SK-N-SH (cell line): Measurements from ENCODE around the gene STXBP1. TPM values are rescaled to one million over a fixed set of nuclear protein-coding genes. Genes with fewer than 3 reads are reported as not detected.

Experiments
- CTCF ChIA-PET: fragments of 300-600, 350-600 bp; formaldehyde crosslinking; extraction: SDS; loops from one replicate; lab custom pipeline; 2021; lab: Yijun Ruan, JAX
- POLR2A ChIA-PET: fragments of 350-600 bp; sonication (Branson Sonifier 250); formaldehyde crosslinking; extraction: SDS; loops from one replicate; lab custom pipeline; 2020; ENCODE audit warnings: antibody characterized with exemption, inconsistent platforms; lab: Yijun Ruan, JAX
- DNase-seq: peaks from one replicate; pipeline ENCODE4 v3.0.0; 2012
- H2AFZ ChIP-seq: fragments of 200-600 bp; sonication (generic); 2 replicates; pipeline ENCODE4 v1.8.1; 2016; ENCODE audit warnings: antibody characterized with exemption, mild to moderate bottlenecking, low read depth
- H3F3A ChIP-seq: fragments of 200-600 bp; sonication (generic); replicated peaks from 2 replicates; pipeline ENCODE3; 2016; ENCODE audit warnings: antibody characterized with exemption, mild to moderate bottlenecking; ENCODE audit not compliant: insufficient read depth
- H3K27ac ChIP-seq, 2 experiments: fragments of 200-500 bp in 1 of 2; fragments of 200-600 bp in 1 of 2; sonication (Bioruptor generic) in 1 of 2; sonication (generic), shearing (Covaris generic) in 1 of 2; 2 replicates each; pipeline versions ENCODE4 v1.5.1 to v1.6.1; 2014 to 2016; ENCODE audit warnings: low read depth in 2 of 2, inconsistent platforms in 1 of 2, low read length in 1 of 2, mild to moderate bottlenecking in 1 of 2, mixed read lengths in 1 of 2
- H3K27me3 ChIP-seq: fragments of 200-600 bp; sonication (generic), shearing (Covaris generic); 2 replicates; pipeline ENCODE4 v1.6.1; 2016; ENCODE audit warnings: mixed run types; ENCODE audit not compliant: insufficient read depth
- H3K36me3 ChIP-seq, 2 experiments: fragments of 200-500 bp in 1 of 2; fragments of 200-600 bp in 1 of 2; sonication (Bioruptor generic) in 1 of 2; sonication (generic) in 1 of 2; replicated peaks in 1 of 2; 2 replicates each; pipeline versions ENCODE3 to v1.5.1; 2014 to 2016; ENCODE audit warnings: low read length in 1 of 2, mild to moderate bottlenecking in 1 of 2; ENCODE audit not compliant: insufficient read depth in 2 of 2, control insufficient read depth in 1 of 2
- H3K4me1 ChIP-seq, 2 experiments: fragments of 200-500 bp in 1 of 2; fragments of 200-600 bp in 1 of 2; sonication (Bioruptor generic) in 1 of 2; sonication (generic), shearing (Covaris generic) in 1 of 2; 2 replicates each; pipeline versions ENCODE4 v1.5.1 to v1.6.1; 2014 to 2016; ENCODE audit warnings: low read depth in 1 of 2, low read length in 1 of 2, mixed run types in 1 of 2; ENCODE audit not compliant: insufficient read depth in 2 of 2, control insufficient read depth in 1 of 2
- H3K4me2 ChIP-seq: fragments of 200-600 bp; sonication (generic), shearing (Covaris generic); 2 replicates; pipeline ENCODE4 v1.6.1; 2017; ENCODE audit warnings: mixed run types
- H3K4me3 ChIP-seq, 2 experiments: fragments of 200-500 bp in 1 of 2; fragments of 200-600 bp in 1 of 2; sonication (Bioruptor generic) in 1 of 2; sonication (generic), shearing (Covaris generic) in 1 of 2; 2 replicates each; pipeline versions ENCODE4 v1.5.1 to v1.8.1; 2014 to 2016; ENCODE audit warnings: low read depth in 2 of 2, inconsistent platforms in 1 of 2, low read length in 1 of 2, mild to moderate bottlenecking in 1 of 2, mixed read lengths in 1 of 2, moderate library complexity in 1 of 2
- H3K79me2 ChIP-seq: fragments of 200-600 bp; sonication (generic); 2 replicates; pipeline ENCODE4 v1.8.1; 2017; ENCODE audit warnings: mild to moderate bottlenecking; ENCODE audit not compliant: insufficient read depth
- H3K9ac ChIP-seq: fragments of 200-600 bp; sonication (generic); 2 replicates; pipeline ENCODE4 v1.6.1; 2017; ENCODE audit warnings: mixed run types
- H3K9me2 ChIP-seq: fragments of 200-600 bp; sonication (generic); 2 replicates; pipeline ENCODE4 v1.6.1; 2017; ENCODE audit warnings: mixed run types
- H3K9me3 ChIP-seq: fragments of 200-600 bp; sonication (generic); 2 replicates; pipeline ENCODE4 v1.6.1; 2017; ENCODE audit warnings: mixed run types, mild to moderate bottlenecking, moderate library complexity
- H4K20me1 ChIP-seq: fragments of 200-600 bp; sonication (generic); 2 replicates; pipeline ENCODE4 v1.6.1; 2017; ENCODE audit warnings: mild to moderate bottlenecking, mixed run types; ENCODE audit not compliant: insufficient read depth
- CTCF ChIP-seq: fragments of 200-600 bp; sonication (generic); IDR thresholded peaks from 2 replicates; pipeline ENCODE4 v1.6.1; 2017; ENCODE audit warnings: antibody characterized with exemption, mild to moderate bottlenecking, moderate library complexity
- ELF1 ChIP-seq: IDR thresholded peaks from 2 replicates; pipeline ENCODE4 v1.4.0; 2012
- FOXJ3 ChIP-seq: sonication (generic); formaldehyde crosslinking; IDR thresholded peaks from 2 replicates; pipeline ENCODE4 v1.5.1; 2020; ENCODE audit warnings: mild to moderate bottlenecking, missing genetic modification reagents
- IRF3 ChIP-seq: fragments of 150-350 bp; IDR thresholded peaks from 2 replicates; pipeline ENCODE4 v1.6.1; 2016; ENCODE audit warnings: mild to moderate bottlenecking, low read depth, low read length
- JUND ChIP-seq: IDR thresholded peaks from 2 replicates; pipeline ENCODE4 v1.4.0; 2012
- MXI1 ChIP-seq: IDR thresholded peaks from 2 replicates; pipeline ENCODE4 v1.6.1; 2012; ENCODE audit warnings: mild to moderate bottlenecking, low read depth, low read length, improper control_type of control experiment
- PBX3 ChIP-seq: IDR thresholded peaks from 2 replicates; pipeline ENCODE4; 2012
- REST ChIP-seq: IDR thresholded peaks from 2 replicates; pipeline ENCODE4 v1.6.1; 2012; ENCODE audit warnings: mild to moderate bottlenecking, low read depth, low read length, moderate library complexity
- RFX5 ChIP-seq: IDR thresholded peaks from 2 replicates; pipeline ENCODE4 v1.6.1; 2012; ENCODE audit warnings: mild to moderate bottlenecking, improper control_type of control experiment, low read length
- SIN3A ChIP-seq: IDR thresholded peaks from 2 replicates; pipeline ENCODE4 v1.6.1; 2012; ENCODE audit warnings: low read depth, mild to moderate bottlenecking, low read length, moderate library complexity, borderline replicate concordance
- TEAD4 ChIP-seq: IDR thresholded peaks from 2 replicates; pipeline ENCODE4 v1.4.0; 2012; ENCODE audit warnings: mild to moderate bottlenecking, borderline replicate concordance; ENCODE audit not compliant: insufficient read depth
- USF2 ChIP-seq: fragments of 150-350 bp; IDR thresholded peaks from 2 replicates; pipeline ENCODE4 v1.6.1; 2017; ENCODE audit warnings: antibody characterized with exemption, low read length, low read depth, borderline replicate concordance
- ZBTB33 ChIP-seq: IDR thresholded peaks from 2 replicates; pipeline ENCODE4 v1.4.0; 2012; ENCODE audit warnings: low read depth, borderline replicate concordance
- WGBS: methylation state at CpG from one replicate; pipeline ENCODE4 v1.1.6; 2017; ENCODE audit warnings: low lambda C conversion rate; 5-methylcytosine and 5-hydroxymethylcytosine counted together
- polyA plus RNA-seq, 3 experiments: library from polyadenylated mRNA; depleted of rRNA; stranded (reverse); fragments of >200 nt; gene quantifications; 2 replicates each; pipeline ENCODE4 v1.2.3, GENCODE V29; 2012

The STXBP1 gene
- polyA plus RNA-seq, 1 of the 3 experiments (the other 2 are of a cell fraction): 44.3 TPM

GRCh38 chr9:127700594-127701255 lies 88.6 kb downstream of the STXBP1 start:
- peak overlapping the region in 1 of 2 experiments; percentile 19; a peak in 1 of 4 replicates for H3K27ac ChIP-seq
- no peak for DNase-seq
- ChIA-PET CTCF (interaction anchor here (1.0 to 2.3 kb wide), 3 partner anchors 15 to 32 kb away, joined by 4 to 7 read pairs (median 4); partner anchors contain the start of genes PTRH1 and TTC16), POLR2A (no interaction called here)
- H3K79me2 ChIP-seq: no peaks in the 10 kb centered on the region
- no peak overlapping the region for H3K4me3 ChIP-seq
- WGBS: 83% methylated on average over 5 of the region's 5 CpGs
- peaks cover 10% of the 10 kb centered on the region for H3F3A ChIP-seq
- H3K27me3 ChIP-seq: no peaks in the 10 kb centered on the region
- no peaks in the 10 kb centered on the region for H3K36me3 ChIP-seq
- H2AFZ ChIP-seq: no peak overlapping the region
- no peak overlapping the region for H3K9ac ChIP-seq
- H3K9me2 ChIP-seq: no peaks in the 10 kb centered on the region
- peaks cover 0 to 20% of the 10 kb centered on the region in 2 experiments; a peak in 1 of 4 replicates for H3K4me1 ChIP-seq
- no peaks in the 10 kb centered on the region for H4K20me1 ChIP-seq
- no peaks in the 10 kb centered on the region for H3K9me3 ChIP-seq
- no peak overlapping the region for H3K4me2 ChIP-seq
- TF ChIP-seq SIN3A (no peak), PBX3 (no peak), TEAD4 (no peak), JUND (no peak)

- no peaks in the 10 kb centered on the region for H4K20me1 ChIP-seq
- ChIA-PET CTCF (interaction anchor here (1.2 to 1.7 kb wide), 2 partner anchors 31 to 116 kb away, joined by 3 to 6 read pairs; partner anchors contain the start of gene TOR2A), POLR2A (interaction anchor here (1.4 kb wide), 1 partner anchor 12 kb away, joined by 4 read pairs; the partner anchor contains the start of genes PTRH1 and TTC16)
- H3K9me3 ChIP-seq: no peaks in the 10 kb centered on the region
- no peak for DNase-seq
- H3K4me2 ChIP-seq: no peak overlapping the region
- no peaks in the 10 kb centered on the region for H3K36me3 ChIP-seq
- H3F3A ChIP-seq: peaks cover 1% of the 10 kb centered on the region
- no peak overlapping the region for H3K4me3 ChIP-seq
- no peak overlapping the region for H3K9ac ChIP-seq
- 91% methylated on average over 9 of the region's 9 CpGs for WGBS
- TF ChIP-seq SIN3A (no peak), MXI1 (no peak), RFX5 (no peak), ELF1 (no peak), REST (no peak), USF2 (no peak), IRF3 (no peak), FOXJ3 (CRISPR knock-in tag) (no peak), ZBTB33 (no peak), CTCF (no peak)
- no peaks in the 10 kb centered on the region for H3K79me2 ChIP-seq
- no peaks in the 10 kb centered on the region for H3K27me3 ChIP-seq
- H3K27ac ChIP-seq: no peak overlapping the region
- H3K4me1 ChIP-seq: peaks cover 0 to 37% of the 10 kb centered on the region in 2 experiments; a peak in 1 of 4 replicates
- no peak overlapping the region for H2AFZ ChIP-seq
- H3K9me2 ChIP-seq: no peaks in the 10 kb centered on the region
These were observed 91.3 kb downstream of the STXBP1 start for GRCh38 chr9:127703289-127703946.
